Tibial nerve (tissue), 4 donors: ENCODE measurements around the gene RNF123. TPM values are rescaled to one million over a fixed set of nuclear protein-coding genes. Genes with fewer than 3 reads are reported as not detected.
"Not testable (repeated sequence)": the region's sequence is repeated elsewhere in the genome, so short reads cannot be mapped to it uniquely, and the experiment has no call there.

Experiments
- DNase-seq, 2 donors: peaks; one replicate each; pipeline ENCODE4 v3.0.0-alpha.2; 2019; ENCODE audit warnings: low spot score in 2 of 2
- H3K27ac ChIP-seq, 4 donors: fragments of 200-600 bp; sonication (generic) in 3 of 4; one replicate each; pipeline ENCODE4 v1.5.1; 2017 to 2019; ENCODE audit warnings: mild to moderate bottlenecking in 1 of 4
- H3K27me3 ChIP-seq, 2 donors: fragments of 200-600 bp; sonication (generic) in 1 of 2; one replicate each; pipeline versions ENCODE4 v1.5.1 to v1.6.0; 2017 to 2019
- H3K36me3 ChIP-seq, 3 donors: fragments of 200-600 bp; sonication (generic); one replicate each; pipeline ENCODE4 v1.5.1; 2018 to 2019
- H3K4me1 ChIP-seq, 4 donors: fragments of 200-600 bp; sonication (generic) in 3 of 4; one replicate each; pipeline ENCODE4 v1.5.1; 2017 to 2019
- H3K4me3 ChIP-seq, 4 donors: fragments of 200-600 bp; sonication (generic) in 3 of 4; one replicate each; pipeline ENCODE4 v1.5.1; 2017 to 2019; ENCODE audit warnings: mild to moderate bottlenecking in 1 of 4, moderate library complexity in 1 of 4
- H3K9me3 ChIP-seq, 4 donors: fragments of 200-600 bp; sonication (generic) in 3 of 4; one replicate each; pipeline ENCODE4 v1.5.1; 2017 to 2019
- CTCF ChIP-seq, 5 experiments: fragments of 200-600 bp in 3 of 5; fragments of 450-650 bp in 2 of 5; sonication (generic) in 3 of 5; IDR thresholded peaks; one replicate each; pipeline ENCODE4 v1.5.1; 2016 to 2019; ENCODE audit warnings: antibody characterized with exemption in 5 of 5, mild to moderate bottlenecking in 3 of 5, moderate library complexity in 2 of 5
- EP300 ChIP-seq, 2 donors: sonication (generic); formaldehyde crosslinking; IDR thresholded peaks; one replicate each; pipeline ENCODE4 v1.6.1; 2017; ENCODE audit warnings: antibody characterized with exemption in 2 of 2, mild to moderate bottlenecking in 1 of 2
- POLR2A ChIP-seq, 2 donors: fragments of 450-650 bp; IDR thresholded peaks; one replicate each; pipeline ENCODE4 v1.6.1; 2017; ENCODE audit warnings: antibody characterized with exemption in 2 of 2, mild to moderate bottlenecking in 2 of 2, moderate library complexity in 2 of 2
- WGBS, 2 donors: methylation state at CpG; one replicate each; pipeline ENCODE4 v1.1.5; 2018; 5-methylcytosine and 5-hydroxymethylcytosine counted together
- total RNA-seq, 4 donors: library from RNA; depleted of rRNA; stranded (reverse); fragments of >200 nt; gene quantifications; one replicate each; pipeline ENCODE4 v1.1.0, GENCODE V29; 2016

The RNF123 gene
- total RNA-seq, 4 donors from 2014 or later, result 32.9 to 64.7 (median 39.1) TPM

- peaks cover 0 to 21% (median 13%) of the 10 kb centered on the region in 4 donors for H3K4me1 ChIP-seq
- H3K4me3 ChIP-seq, result no peak overlapping the region
- no peak overlapping the region for H3K27ac ChIP-seq
- H3K9me3 ChIP-seq, result peaks cover 0 to 5% (median 0%) of the 10 kb centered on the region in 4 donors
- H3K36me3 ChIP-seq, result peaks cover 5 to 54% (median 25%) of the 10 kb centered on the region in 3 donors
- whole genome bisulfite sequencing, 2 donors, result 90 to 92% methylated on average over 10 to 11 of the region's 11 CpGs
- no peak for TF ChIP-seq POLR2A (IDR thresholded peaks at IDR 0.05)
- TF ChIP-seq CTCF (IDR thresholded peaks at IDR 0.05), result no peak
- TF ChIP-seq EP300 (IDR thresholded peaks at IDR 0.05), result no peak
- no peak for DNase-seq
- no peaks in the 10 kb centered on the region for H3K27me3 ChIP-seq
Observed at GRCh38 chr3:49675912-49676311, 13.4 kb upstream of the RNF123 start.

GRCh38 chr3:49680493-49681231, 8.7 kb upstream of the RNF123 start:
- TF ChIP-seq EP300 (IDR thresholded peaks at IDR 0.05) (no peak), POLR2A (IDR thresholded peaks at IDR 0.05) (no peak), CTCF (IDR thresholded peaks at IDR 0.05) (no peak)
- 77 to 86% methylated on average over 4 to 7 of the region's 7 CpGs for WGBS, 2 donors
- Histone ChIP-seq H3K4me1 (peaks cover 0 to 3% (median under 1%) of the 10 kb centered on the region in 4 donors), H3K27me3 (no peaks in the 10 kb centered on the region), H3K9me3 (no peaks in the 10 kb centered on the region), H3K27ac (no peak overlapping the region), H3K4me3 (no peak overlapping the region), H3K36me3 (peaks cover 5 to 99% (median 25%) of the 10 kb centered on the region in 3 donors)
- DNase-seq, result no peak

GRCh38 chr3:49681232-49681522, 8.2 kb upstream of the RNF123 start:
- no peaks in the 10 kb centered on the region for H3K9me3 ChIP-seq
- WGBS, 2 donors, result 100% methylated on average over 1 of the region's 2 CpGs; no CpG with 5 or more reads in 1 of the 2 donors
- TF ChIP-seq EP300 (IDR thresholded peaks at IDR 0.05) (no peak), POLR2A (IDR thresholded peaks at IDR 0.05) (no peak), CTCF (IDR thresholded peaks at IDR 0.05) (no peak)
- DNase-seq, result no peak
- H3K36me3 ChIP-seq, result peaks cover 5 to 94% (median 25%) of the 10 kb centered on the region in 3 donors
- H3K27me3 ChIP-seq, result peaks cover 0 to under 1% of the 10 kb centered on the region in 2 donors
- peaks cover 0 to 5% (median under 1%) of the 10 kb centered on the region in 4 donors for H3K4me1 ChIP-seq
- H3K27ac ChIP-seq, result no peak overlapping the region
- H3K4me3 ChIP-seq, result no peak overlapping the region

- Histone ChIP-seq H3K9me3 (no peaks in the 10 kb centered on the region), H3K36me3 (peaks cover 5 to 90% (median 25%) of the 10 kb centered on the region in 3 donors), H3K27me3 (peaks cover 0 to 4% of the 10 kb centered on the region in 2 donors), H3K4me3 (no peak overlapping the region), H3K27ac (no peak overlapping the region), H3K4me1 (peaks cover 0 to 9% (median 2%) of the 10 kb centered on the region in 4 donors)
- DNase-seq, result no peak
- TF ChIP-seq POLR2A (IDR thresholded peaks at IDR 0.05) (no peak), EP300 (IDR thresholded peaks at IDR 0.05) (no peak), CTCF (IDR thresholded peaks at IDR 0.05) (no peak)
- 77 to 78% methylated on average over 4 of the region's 4 CpGs for WGBS, 2 donors
Observed at GRCh38 chr3:49681543-49681942, 7.8 kb upstream of the RNF123 start.

- H3K27ac ChIP-seq, result peak overlapping the region in 1 of 4 donors; percentile 11
- no peak for TF ChIP-seq EP300 (IDR thresholded peaks at IDR 0.05)
- TF ChIP-seq CTCF (IDR thresholded peaks at IDR 0.05), result no peak
- TF ChIP-seq POLR2A (IDR thresholded peaks at IDR 0.05), result no peak
- H3K36me3 ChIP-seq, result peaks cover 5 to 74% (median 17%) of the 10 kb centered on the region in 3 donors
- no peaks in the 10 kb centered on the region for H3K9me3 ChIP-seq
- DNase-seq, result no peak
- no peak overlapping the region for H3K4me3 ChIP-seq
- WGBS, 2 donors, result 82 to 88% methylated on average over 3 to 6 of the region's 6 CpGs
- H3K4me1 ChIP-seq, result peaks cover 0 to 19% (median 4%) of the 10 kb centered on the region in 4 donors
- H3K27me3 ChIP-seq, result peaks cover 0 to 14% of the 10 kb centered on the region in 2 donors
Observed at GRCh38 chr3:49683162-49683561, 6.2 kb upstream of the RNF123 start.

- H3K4me3 ChIP-seq, DNase-seq, H3K9me3 ChIP-seq, H3K27ac ChIP-seq: not testable (repeated sequence)
- WGBS, 2 donors, result 67 to 92% methylated on average over 2 of the region's 2 CpGs
- H3K27me3 ChIP-seq, result peaks cover 0 to 14% of the 10 kb centered on the region in 2 donors
- H3K36me3 ChIP-seq, result peaks cover 0 to 61% (median 8%) of the 10 kb centered on the region in 3 donors
- peaks cover 0 to 27% (median 7%) of the 10 kb centered on the region in 4 donors for H3K4me1 ChIP-seq
Observed at GRCh38 chr3:49684453-49684852, 4.9 kb upstream of the RNF123 start.

- Histone ChIP-seq H3K4me1 (peaks cover 0 to 31% (median 7%) of the 10 kb centered on the region in 4 donors), H3K36me3 (peaks cover 0 to 55% (median 2%) of the 10 kb centered on the region in 3 donors), H3K27me3 (peaks cover 0 to 14% of the 10 kb centered on the region in 2 donors)
- not testable (repeated sequence) for H3K27ac ChIP-seq, H3K4me3 ChIP-seq, H3K9me3 ChIP-seq, DNase-seq
- WGBS, 2 donors, result 93 to 95% methylated on average over 9 to 10 of the region's 10 CpGs
Observed at GRCh38 chr3:49685103-49685502, 4.3 kb upstream of the RNF123 start.

- H3K4me3 ChIP-seq, result peak overlapping the region in 1 of 4 donors; percentile 25
- H3K36me3 ChIP-seq, result peaks cover 0 to 47% (median 0%) of the 10 kb centered on the region in 3 donors
- peaks cover 0 to 14% of the 10 kb centered on the region in 2 donors for H3K27me3 ChIP-seq
- H3K4me1 ChIP-seq, result peaks cover 0 to 39% (median 10%) of the 10 kb centered on the region in 4 donors
- not testable (repeated sequence) for H3K27ac ChIP-seq, H3K9me3 ChIP-seq, DNase-seq
- 25 to 73% methylated on average over 8 to 25 of the region's 36 CpGs for WGBS, 2 donors
Observed at GRCh38 chr3:49685846-49686245, 3.5 kb upstream of the RNF123 start.
